GM18867 (cell line): ENCODE data around the gene ZFP42.
"Not testable (repeated sequence)": the region's sequence is repeated elsewhere in the genome, so short reads cannot be mapped to it uniquely, and the experiment has no call there.

ENCODE experiments used
- ATAC-seq: cut with Tn5 transposase; IDR thresholded peaks from one replicate; pipeline ENCODE4 v1.9.1; 2021; ENCODE audit warnings: mild to moderate bottlenecking, moderate library complexity; ENCODE audit not compliant: unreplicated experiment

Gene ZFP42

DNA sequence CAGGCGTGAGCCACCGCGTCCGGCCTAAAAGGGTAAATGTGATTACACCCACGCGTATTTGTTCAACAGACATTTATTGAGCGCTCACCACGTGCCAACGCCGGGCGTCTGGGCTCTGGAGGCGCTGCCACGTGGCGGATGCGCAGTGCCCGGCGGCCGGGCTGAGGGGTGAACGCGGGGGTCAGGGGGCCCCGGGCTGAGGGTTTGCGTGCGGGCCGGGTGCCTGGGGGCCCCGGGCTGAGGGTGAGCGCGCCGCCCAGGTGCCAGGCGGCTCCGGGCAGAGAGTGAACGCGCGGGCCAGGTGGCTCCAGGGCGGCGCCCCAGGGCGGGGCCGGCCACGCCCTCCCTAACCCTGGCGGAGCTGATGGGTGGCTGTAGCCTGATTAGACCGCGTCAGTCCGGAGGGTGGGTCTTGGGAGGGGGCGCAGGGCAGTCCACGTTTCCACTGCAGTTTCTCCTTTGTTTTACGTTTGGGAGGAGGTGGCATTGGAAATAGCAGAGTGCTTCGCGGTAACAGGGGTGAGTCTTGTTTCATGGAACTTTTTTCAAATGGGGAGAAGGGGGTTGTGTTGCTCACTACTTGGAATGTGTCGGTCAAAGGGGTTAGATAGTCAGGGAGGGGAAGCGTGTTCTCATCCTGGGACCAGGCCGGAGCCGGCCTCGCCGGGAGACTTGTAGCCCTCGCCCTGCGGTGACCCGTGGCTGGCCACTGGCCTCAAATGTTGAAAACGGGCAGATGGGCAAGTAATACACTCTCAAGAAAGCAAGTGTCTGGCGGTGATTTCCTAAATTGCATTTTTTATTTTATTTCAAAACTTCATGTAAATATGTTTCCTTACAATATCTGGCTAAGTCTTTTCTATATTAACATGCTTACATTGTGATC, at the start of gene ZFP42:
ZFP42 (plus strand) TSS at position 450 of the 886 bp plus-strand sequence. CDS start 7,037 bp downstream, outside the sequence.
- no peak for ATAC-seq

- ATAC-seq: no peak
Observed at GRCh38 chr4:187961171-187961570, 34.4 kb upstream of the ZFP42 start.

GRCh38 chr4:187961961-187962360, 33.6 kb upstream of the ZFP42 start:
- ATAC-seq: no peak

GRCh38 chr4:187962926-187963325, 32.6 kb upstream of the ZFP42 start:
- no peak for ATAC-seq

DNA sequence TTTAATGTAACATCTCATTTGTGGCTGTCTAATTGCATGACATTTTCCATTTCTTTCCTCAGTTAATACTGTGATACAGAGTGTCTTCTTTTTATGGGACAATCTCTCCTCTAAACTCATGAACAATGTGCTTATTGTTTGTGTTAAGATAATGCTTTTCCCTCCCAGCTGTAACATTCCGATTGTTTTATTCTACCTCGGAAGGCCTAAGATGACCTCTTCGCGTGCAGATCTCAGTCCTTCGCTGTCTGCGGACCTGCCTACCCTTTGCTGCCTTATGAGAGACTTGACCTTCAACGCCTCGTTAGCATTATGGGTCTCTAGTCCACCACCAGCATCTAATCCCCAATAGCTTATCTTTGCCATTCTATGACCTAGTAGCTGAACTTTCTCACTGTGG, 29.8 kb upstream of the ZFP42 start:
- no peak for ATAC-seq

- no peak for ATAC-seq
Observed at GRCh38 chr4:187972135-187972534, 23.4 kb upstream of the ZFP42 start.

GRCh38 chr4:187983746-187984145, 11.8 kb upstream of the ZFP42 start:
- no peak for ATAC-seq

DNA sequence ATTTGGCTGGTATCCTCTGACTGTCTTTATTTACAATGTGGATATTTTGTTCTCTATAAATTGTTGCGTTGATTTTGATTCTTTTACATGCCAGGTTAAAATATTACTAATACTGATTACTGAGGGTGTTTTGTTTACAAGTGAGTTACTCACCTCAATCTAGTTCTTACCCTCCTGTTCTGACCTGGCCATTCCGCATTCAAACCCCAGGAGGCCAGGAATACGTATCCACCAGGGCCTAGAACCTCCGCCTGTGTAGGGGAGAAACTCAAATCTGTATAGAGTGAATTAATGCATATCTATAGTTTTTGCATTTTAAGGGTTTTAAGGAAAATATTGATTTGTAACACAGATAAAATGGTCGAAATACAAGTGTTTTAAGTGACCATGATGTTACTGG, 2.6 kb upstream of the ZFP42 start:
- no peak for ATAC-seq

DNA sequence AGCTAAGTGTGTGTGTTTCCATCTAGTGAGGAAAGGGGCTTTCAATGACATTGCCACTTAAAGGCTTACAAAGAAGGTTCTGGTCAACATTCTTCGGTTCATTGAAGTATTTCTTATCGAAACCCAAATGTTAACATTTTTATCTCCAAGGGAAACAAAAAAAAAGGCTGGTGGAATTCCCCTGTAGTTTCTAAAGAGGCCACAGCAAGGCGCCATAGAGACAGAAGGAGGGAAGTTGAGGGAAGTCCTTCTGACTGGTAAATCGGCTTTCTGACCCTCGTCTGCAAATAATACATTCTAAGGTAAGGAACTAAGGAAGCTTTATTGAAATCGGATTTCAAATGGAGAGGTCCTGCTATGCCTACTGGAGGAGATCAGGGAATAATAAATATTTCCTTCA, 1.7 kb upstream of the ZFP42 start:
- no peak for ATAC-seq

DNA sequence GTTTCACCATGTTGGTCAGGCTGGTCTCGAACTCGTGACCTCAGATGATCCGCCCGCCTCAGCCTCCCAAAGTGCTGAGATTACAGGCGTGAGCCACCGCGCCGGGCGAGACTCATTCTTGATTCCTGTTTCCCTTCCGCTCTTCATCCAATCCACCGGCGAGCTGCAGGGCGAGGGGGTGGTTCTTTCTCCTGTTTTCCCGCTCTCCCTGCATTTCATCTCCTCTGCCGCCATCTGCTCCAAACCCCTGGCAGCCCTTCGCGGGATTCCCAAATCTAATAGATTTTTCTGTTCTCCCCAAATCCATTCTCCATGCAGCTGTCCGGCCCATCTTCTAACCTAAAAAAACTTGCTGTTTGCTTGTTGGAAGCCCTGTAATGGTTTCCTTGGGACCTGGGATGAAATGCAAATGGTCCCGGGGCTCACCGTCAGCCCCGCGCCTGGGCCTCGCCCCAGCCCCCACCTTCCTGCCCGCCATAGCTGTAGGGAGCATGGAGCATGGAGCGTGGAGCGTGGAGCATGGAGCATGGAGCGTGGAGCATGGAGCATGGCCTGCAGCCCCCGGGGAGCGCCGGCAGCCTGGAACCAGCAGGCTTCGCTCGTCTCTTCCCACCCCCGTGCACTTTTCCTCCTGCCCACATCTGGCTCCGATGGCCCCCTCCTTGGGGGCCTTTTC, 1.1 kb downstream of the ZFP42 start:
- ATAC-seq: no peak

DNA sequence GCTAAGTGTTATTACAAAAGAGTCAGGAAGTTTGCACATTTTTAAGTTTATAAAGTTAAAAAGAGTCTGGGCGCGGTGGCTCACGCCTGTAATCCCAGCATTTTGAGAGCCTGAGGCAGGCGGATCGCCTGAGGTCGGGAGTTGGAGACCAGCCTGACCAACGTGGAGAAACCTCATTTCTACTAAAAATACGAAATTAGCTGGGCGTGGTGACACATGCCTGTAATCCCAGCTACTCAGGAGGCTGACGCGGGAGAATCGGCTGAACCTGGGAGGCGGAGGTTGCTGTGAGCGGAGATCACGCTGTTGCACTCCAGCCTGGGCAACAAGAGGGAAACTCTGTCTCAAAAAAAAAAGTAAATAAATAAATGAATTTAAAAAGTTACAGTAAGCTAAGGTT, 2.4 kb downstream of the ZFP42 start:
- not testable (repeated sequence) for ATAC-seq

- no peak for ATAC-seq
Observed at GRCh38 chr4:187999406-187999932, 3.9 kb downstream of the ZFP42 start.

DNA sequence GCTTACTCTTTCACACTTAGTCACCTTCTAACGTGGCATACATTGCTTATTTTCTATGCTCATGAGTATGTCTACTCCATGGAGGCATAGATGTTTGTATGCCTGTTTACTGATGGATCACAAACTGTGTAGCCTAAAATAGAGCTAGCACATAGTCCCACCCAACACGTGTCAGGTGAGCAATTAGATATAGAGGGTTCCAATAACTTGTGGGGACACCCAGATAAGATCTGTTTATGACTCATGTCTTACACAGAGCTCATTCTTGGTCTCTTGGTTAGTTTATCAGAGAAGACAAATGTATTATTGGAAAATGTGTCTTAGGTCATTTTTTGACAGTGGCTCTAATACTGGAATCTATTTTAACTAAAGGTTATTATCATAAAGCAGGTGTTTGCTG, 6.8 kb downstream of the ZFP42 start:
- ATAC-seq: no peak

- no peak for ATAC-seq
Observed at GRCh38 chr4:188002751-188003150, 7.2 kb downstream of the ZFP42 start.

DNA sequence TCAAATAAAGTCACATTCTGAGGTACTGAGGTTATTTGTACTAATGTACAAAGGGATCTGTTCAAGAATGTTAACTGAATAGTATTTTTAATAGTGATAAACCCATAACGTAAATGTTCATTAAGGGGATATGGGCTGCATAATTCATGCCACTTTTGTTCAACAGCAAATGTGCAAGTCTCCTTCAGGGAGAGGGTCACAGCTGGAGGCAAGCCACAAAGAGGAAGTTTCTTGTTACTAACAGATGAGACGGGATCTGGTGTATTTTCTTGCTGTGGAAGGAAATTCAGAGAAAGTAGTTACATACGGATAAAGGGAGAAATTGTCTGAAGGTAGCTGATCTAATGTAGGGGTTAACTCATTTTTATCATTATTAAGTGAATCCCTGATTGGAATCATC, 10.0 kb downstream of the ZFP42 start:
- ATAC-seq: no peak

- no peak for ATAC-seq
Observed at GRCh38 chr4:188006285-188006848, 10.8 kb downstream of the ZFP42 start.

DNA sequence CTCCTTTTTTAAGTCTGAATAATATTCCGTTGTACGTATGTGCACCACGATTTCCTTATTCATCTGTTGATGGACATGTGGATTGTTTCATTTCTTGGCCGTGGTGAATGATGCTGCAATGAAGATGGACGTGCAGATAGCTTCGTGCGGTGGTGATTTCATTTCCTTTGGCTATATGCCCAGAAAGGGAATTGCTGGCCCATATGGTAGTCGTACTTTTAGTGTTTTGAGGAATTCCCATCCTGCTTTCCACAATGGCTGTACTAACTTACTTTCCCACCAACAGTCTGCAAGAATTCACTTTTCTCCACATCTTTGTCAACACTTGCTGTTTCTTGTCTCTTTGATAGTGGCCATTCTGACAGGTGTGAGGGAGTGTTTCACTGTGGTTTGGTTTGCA, 12.8 kb downstream of the ZFP42 start:
- ATAC-seq: no peak

DNA sequence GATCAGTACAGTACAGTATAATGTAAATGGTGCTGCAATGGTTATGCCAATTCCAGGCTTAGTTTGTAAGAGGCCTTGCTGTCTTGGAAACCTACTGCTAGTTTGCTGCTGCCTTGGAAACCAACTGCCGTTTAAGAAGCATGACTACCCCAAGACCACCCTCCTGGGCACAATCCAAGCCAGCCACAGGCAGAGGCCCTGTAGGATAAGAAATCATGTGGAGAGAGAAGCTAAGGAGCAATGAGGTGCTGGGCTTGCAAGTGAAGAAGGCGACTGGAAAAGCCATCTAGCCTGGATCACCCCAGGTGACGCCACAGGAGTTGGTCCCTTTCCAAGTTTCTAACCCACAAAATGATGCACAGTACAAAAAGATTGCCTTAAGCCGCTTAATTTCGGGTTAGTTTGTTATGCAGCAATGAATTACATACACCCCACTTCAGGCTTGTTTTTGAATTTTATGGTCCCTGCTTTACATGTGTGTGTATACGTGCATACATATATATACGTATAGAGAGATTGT, 16.9 kb downstream of the ZFP42 start:
- no peak for ATAC-seq

DNA sequence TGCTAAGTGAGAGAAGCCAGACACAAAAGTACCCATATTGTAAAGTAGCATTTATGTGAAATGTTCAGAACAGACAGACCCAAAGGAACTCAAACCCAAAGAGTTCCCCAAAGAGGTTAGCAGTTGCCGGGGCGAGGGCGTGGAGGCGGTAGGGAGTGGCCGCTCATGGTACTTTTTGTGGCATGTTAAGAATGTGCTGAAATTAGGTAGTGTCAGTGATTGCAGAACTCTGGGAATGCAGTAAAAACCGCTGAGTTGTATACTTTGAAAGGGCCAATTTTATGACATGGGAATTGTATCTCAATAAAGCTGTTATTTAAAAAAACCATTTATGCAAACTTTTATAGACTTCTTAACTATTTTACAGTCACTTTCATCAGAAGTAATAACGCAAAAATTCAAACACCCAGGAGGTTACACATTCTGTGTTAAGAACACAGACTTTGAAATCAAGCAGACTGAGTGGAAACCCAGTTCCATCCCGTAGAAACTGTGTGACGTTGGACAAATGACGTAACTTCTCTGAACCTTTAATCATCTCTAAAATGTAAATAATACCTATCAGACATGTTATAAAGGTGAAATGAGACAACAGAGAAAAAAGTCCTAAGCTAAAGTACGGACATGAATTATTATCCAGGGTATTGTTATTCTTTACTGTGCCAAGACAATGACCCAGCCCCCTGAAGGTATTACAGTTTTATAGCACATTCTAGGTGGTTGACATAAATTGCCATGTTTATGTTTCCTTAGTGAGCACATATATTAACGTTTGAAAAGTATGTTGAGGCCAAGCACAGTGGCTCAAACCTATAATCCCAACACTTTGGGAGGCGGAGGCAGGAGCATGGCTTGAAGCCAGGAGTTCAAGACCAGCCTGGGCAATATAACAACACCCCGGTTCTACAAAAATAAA, 19.7 kb downstream of the ZFP42 start:
- ATAC-seq: no peak

- ATAC-seq: no peak
Observed at GRCh38 chr4:188016754-188017153, 21.2 kb downstream of the ZFP42 start.
